Dermis lymphatic vessel endothelial cell (primary cell): ENCODE results near the gene ARHGEF40. TPM values are rescaled to one million over a fixed set of nuclear protein-coding genes. Genes with fewer than 3 reads are reported as not detected.

ENCODE experiments used
- total RNA-seq: library from RNA; depleted of rRNA; stranded (reverse); fragments of >200 nt; gene quantifications from 2 replicates; pipeline ENCODE4 v1.2.1, GENCODE V29; 2014

The ARHGEF40 gene
- 7.4 and 11.6 TPM in 2 replicates for total RNA-seq

DNA sequence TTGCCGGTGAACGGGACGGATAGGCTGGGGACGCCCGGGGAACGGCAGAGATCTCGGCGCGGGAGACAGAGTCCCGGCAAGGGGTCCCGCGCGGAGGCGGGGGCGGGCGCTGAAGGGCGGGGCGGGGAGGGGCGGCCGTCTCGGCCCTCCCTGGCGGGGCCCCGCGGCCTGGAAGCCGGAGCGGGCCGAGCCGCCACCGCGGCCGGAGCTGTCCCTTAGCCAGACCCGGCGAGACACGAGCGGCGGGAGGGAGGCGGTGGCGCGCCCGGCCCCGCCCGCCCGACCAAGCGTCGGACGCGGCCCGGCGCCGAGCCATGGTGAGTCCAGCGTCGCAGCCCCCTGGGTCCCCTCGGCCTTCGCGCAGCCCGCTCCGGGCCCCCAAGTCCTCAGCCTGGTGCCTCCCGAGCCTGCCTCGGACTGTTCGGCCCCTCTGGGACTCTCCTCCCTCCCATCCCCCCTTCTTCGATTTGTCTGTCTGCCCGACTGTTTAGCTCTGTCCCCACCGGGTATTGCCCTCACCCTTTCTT lies at the start of gene ARHGEF40:
Gene ARHGEF40 (plus strand): TSS at position 222 of the 527 bp plus-strand sequence. CDS start 93 bp downstream, at position 315.

GRCh38 chr14:21024585-21025370 lies 45.3 kb upstream of the ARHGEF40 start, which contains the start of gene NDRG2:
NDRG2 (minus strand) TSS chr14:21025061; CDS start chr14:21023315, 1,746 bp downstream.

GRCh38 chr14:21029917-21030316 lies 40.2 kb upstream of the ARHGEF40 start, which contains the start of gene TPPP2:
TPPP2 (plus strand) TSS chr14:21030217; CDS start chr14:21030582, 365 bp downstream.

GRCh38 chr14:21034707-21035106 lies 35.4 kb upstream of the ARHGEF40 start, which contains the start of gene RNASE13:
RNASE13 (minus strand) TSS chr14:21034807; CDS start chr14:21034288, 519 bp downstream.

DNA sequence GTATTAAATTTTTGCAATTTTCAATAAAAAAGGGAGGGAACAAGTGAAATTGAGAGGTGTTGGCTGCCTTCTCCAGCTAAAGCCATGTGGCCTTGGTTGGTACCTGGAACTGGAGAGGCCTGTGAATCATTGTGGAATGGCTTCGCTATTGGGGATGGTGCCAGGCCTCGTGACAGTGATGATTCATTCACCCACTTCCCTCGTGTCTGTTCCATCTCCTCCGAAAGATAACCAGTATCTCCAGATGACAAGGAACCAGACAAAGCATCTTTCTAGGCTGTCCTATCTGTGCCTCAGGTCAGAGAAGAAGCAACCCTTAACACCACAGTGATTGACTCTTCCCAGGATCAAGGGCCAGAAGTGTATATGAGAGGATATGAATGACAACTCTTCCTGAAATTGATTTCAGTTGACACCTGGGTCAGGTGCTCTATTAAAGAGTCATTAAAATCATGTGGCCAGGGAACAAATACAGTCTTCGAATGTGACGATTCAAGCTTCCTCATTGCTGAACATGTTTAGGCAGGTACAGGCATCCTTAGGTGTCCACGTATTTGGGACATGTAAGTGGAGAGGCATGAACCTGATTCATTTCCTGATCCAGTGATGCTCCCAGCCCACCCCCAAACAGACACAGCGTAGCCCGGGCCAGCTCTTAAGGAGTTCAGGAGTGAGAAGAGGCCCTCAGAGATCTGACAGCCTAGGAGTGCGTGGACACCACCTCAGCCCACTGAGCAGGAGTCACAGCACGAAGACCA lies 28.2 kb upstream of the ARHGEF40 start, which contains the start of gene RNASE7:
Gene RNASE7 (plus strand): TSS at position 687 of the 758 bp plus-strand sequence. CDS start 631 bp downstream, outside the sequence.

GRCh38 chr14:21057803-21058675 lies 12.1 kb upstream of the ARHGEF40 start, which contains the start of gene RNASE8:
RNASE8 (plus strand) TSS chr14:21057822; CDS start chr14:21057893, 71 bp downstream.

GRCh38 chr14:21098076-21098891 lies 28.2 kb downstream of the ARHGEF40 start, which contains the start of gene ZNF219:
ZNF219 (minus strand) TSS chr14:21098655; CDS start chr14:21093591, 5,064 bp downstream.

DNA sequence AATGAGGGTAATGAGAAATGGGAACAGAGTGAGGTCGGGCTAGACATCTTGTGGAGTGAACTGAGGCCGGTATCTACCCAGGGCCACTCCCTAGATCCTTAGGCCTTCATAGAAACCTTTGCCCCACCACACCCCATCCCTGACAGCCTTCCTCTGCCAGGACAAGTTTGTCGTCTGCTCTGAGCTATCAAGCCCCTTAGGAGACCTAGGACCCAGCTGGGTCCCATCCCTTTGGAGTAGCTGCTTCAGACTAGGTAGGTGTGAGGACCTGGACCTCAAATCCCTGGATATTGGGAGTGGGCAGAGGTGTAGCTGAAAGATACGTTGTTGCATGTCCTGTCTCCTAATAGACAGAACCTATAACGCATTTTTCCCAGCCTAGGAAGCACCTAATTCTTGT lies 30.8 kb downstream of the ARHGEF40 start, which contains the start of gene TMEM253:
Gene TMEM253 (plus strand): TSS at position 136 of the 400 bp plus-strand sequence. CDS start 278 bp downstream, outside the sequence.

Other genes starting within 250 kb of the ARHGEF40 start
- gene RNASE3, start 178.9 kb upstream of the ARHGEF40 start, total RNA-seq = not detected in 2 replicates
- gene RNASE2, start 114.8 kb upstream of the ARHGEF40 start, total RNA-seq = not detected in 2 replicates
- gene METTL17, start 80.3 kb upstream of the ARHGEF40 start, total RNA-seq = 16.0 and 22.2 TPM in 2 replicates
- gene SLC39A2, start 71.0 kb upstream of the ARHGEF40 start, total RNA-seq = not detected in 2 replicates
- gene NDRG2, start 45.2 kb upstream of the ARHGEF40 start, total RNA-seq = 5.7 and 7.2 TPM in 2 replicates
- not detected in 2 replicates for gene TPPP2, start 40.1 kb upstream of the ARHGEF40 start, total RNA-seq
- gene RNASE13, start 35.5 kb upstream of the ARHGEF40 start, total RNA-seq = not detected in 2 replicates
- gene RNASE7, start 27.9 kb upstream of the ARHGEF40 start, total RNA-seq = not detected in 2 replicates
- not detected in 2 replicates for gene RNASE8, start 12.5 kb upstream of the ARHGEF40 start, total RNA-seq
- 1.4 and 2.4 TPM in 2 replicates for gene ZNF219, start 28.4 kb downstream of the ARHGEF40 start, total RNA-seq
- gene TMEM253, start 30.8 kb downstream of the ARHGEF40 start, total RNA-seq = 0.09 and 0.11 TPM in 2 replicates
- not detected in 2 replicates for gene OR5AU1, start 85.8 kb downstream of the ARHGEF40 start, total RNA-seq
- gene HNRNPC, start 199.1 kb downstream of the ARHGEF40 start, total RNA-seq = 669 and 675 TPM in 2 replicates
- gene RPGRIP1, start 209.8 kb downstream of the ARHGEF40 start, total RNA-seq = 0.33 and 0.69 TPM in 2 replicates